Ishikawa (cell line): ENCODE measurements around the gene MYOF.

ENCODE experiments used
- CREB1 ChIP-seq: IDR thresholded peaks from 2 replicates; pipeline ENCODE4 v1.6.1; 2012; ENCODE audit warnings: low read depth
- EGR1 ChIP-seq: IDR thresholded peaks from 2 replicates; pipeline ENCODE4 v1.6.1; 2012
- EP300 ChIP-seq: IDR thresholded peaks from 2 replicates; pipeline ENCODE4 v1.6.1; 2012; ENCODE audit warnings: borderline replicate concordance
- FOXM1 ChIP-seq: IDR thresholded peaks from 2 replicates; pipeline ENCODE4 v1.6.1; 2012; ENCODE audit warnings: low read depth, borderline replicate concordance
- NFIC ChIP-seq: IDR thresholded peaks from 2 replicates; pipeline ENCODE4 v1.6.1; 2012
- RAD21 ChIP-seq: IDR thresholded peaks from 2 replicates; pipeline ENCODE4 v1.6.1; 2012; ENCODE audit warnings: low read depth
- TAF1 ChIP-seq: IDR thresholded peaks from 2 replicates; pipeline ENCODE4 v1.6.1; 2012; ENCODE audit warnings: low read depth, mild to moderate bottlenecking
- YY1 ChIP-seq: IDR thresholded peaks from 2 replicates; pipeline ENCODE4 v1.6.1; 2012; ENCODE audit warnings: low read depth
- TF ChIP-seq, protein P1 (sequence below): IDR thresholded peaks from 2 replicates; pipeline ENCODE4 v1.6.1; 2012
- TF ChIP-seq, protein P2 (sequence below): IDR thresholded peaks from 2 replicates; pipeline ENCODE4 v1.6.1; 2012
- TF ChIP-seq, protein P3 (sequence below): IDR thresholded peaks from 2 replicates; pipeline ENCODE4 v1.6.1; 2012; ENCODE audit warnings: low read depth, mild to moderate bottlenecking

DNA sequence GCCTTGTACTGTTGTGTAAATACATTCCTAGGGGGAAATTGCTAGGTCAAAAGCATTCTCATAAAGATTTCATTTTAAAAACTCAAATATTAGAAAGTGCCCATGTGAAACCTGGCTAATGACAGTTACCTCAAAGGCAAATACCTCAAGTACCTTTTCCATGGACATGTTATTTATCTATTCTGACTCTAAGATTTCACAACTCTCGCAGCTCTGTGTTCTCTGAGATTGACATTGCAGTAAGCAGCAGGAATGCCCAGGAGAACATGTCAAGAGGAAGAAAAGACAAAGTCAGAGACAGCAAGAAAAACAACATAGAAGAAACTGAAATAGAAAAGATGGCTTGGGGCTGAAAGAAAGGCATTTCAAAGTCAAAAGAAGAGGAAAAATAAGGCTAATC is 221.0 kb downstream of the MYOF start:
- TF ChIP-seq, protein P1, sequence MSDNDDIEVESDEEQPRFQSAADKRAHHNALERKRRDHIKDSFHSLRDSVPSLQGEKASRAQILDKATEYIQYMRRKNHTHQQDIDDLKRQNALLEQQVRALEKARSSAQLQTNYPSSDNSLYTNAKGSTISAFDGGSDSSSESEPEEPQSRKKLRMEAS = no peak
- TF ChIP-seq YY1 = no peak
- no peak for TF ChIP-seq NFIC
- TF ChIP-seq TAF1 = no peak
- TF ChIP-seq CREB1 = no peak
- TF ChIP-seq RAD21 = no peak
- no peak for TF ChIP-seq EGR1
- no peak for TF ChIP-seq FOXM1
- TF ChIP-seq, protein P2, sequence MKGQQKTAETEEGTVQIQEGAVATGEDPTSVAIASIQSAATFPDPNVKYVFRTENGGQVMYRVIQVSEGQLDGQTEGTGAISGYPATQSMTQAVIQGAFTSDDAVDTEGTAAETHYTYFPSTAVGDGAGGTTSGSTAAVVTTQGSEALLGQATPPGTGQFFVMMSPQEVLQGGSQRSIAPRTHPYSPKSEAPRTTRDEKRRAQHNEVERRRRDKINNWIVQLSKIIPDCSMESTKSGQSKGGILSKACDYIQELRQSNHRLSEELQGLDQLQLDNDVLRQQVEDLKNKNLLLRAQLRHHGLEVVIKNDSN = no peak
- TF ChIP-seq, protein P3, sequence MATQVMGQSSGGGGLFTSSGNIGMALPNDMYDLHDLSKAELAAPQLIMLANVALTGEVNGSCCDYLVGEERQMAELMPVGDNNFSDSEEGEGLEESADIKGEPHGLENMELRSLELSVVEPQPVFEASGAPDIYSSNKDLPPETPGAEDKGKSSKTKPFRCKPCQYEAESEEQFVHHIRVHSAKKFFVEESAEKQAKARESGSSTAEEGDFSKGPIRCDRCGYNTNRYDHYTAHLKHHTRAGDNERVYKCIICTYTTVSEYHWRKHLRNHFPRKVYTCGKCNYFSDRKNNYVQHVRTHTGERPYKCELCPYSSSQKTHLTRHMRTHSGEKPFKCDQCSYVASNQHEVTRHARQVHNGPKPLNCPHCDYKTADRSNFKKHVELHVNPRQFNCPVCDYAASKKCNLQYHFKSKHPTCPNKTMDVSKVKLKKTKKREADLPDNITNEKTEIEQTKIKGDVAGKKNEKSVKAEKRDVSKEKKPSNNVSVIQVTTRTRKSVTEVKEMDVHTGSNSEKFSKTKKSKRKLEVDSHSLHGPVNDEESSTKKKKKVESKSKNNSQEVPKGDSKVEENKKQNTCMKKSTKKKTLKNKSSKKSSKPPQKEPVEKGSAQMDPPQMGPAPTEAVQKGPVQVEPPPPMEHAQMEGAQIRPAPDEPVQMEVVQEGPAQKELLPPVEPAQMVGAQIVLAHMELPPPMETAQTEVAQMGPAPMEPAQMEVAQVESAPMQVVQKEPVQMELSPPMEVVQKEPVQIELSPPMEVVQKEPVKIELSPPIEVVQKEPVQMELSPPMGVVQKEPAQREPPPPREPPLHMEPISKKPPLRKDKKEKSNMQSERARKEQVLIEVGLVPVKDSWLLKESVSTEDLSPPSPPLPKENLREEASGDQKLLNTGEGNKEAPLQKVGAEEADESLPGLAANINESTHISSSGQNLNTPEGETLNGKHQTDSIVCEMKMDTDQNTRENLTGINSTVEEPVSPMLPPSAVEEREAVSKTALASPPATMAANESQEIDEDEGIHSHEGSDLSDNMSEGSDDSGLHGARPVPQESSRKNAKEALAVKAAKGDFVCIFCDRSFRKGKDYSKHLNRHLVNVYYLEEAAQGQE = no peak
- no peak for TF ChIP-seq EP300
